ENCODE results near the gene SLC25A42. TPM values are rescaled to one million over a fixed set of nuclear protein-coding genes. Genes with fewer than 3 reads are reported as not detected.

Gene SLC25A42
- total RNA-seq, 2 donors from 2014 or later, result 6.6 to 7.2 TPM

DNA sequence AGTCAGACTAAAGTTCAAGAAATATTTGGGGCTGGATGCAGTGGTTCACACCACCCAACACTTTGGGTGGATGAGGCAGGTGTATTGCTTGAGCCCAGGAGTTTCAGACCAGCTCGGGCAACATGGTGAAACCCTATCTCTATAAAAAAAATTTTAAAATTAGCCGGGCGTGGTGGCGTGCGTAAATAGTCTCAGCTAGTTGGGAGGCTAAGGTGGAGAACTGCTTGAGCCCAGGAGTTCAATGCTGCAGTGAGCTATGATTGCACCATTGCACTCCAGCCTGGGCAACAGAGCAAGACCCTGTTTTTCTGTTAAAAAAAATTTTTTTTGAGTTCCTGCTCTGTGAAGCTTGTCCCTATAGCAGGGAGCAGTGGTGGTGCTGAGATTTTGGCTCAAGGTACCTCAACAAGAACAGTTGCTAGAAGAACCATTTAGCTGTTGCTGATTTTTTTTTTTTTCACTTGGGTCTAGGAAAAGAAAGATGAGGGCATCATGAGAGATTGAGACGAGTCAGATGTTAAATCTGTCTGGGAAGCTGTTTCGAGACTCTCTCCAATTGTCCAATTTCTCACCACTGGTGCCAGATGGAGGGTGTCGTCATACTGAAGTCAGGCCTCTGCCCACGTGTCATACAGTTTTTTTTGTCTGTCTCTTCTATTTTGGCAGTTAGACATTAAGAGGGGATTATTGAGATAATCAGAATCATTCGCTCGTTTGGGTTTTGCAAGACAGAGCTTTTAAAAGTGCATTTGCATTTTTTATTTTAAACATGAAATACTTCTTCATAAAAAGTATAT is 3.7 kb downstream of the SLC25A42 start:
- Histone ChIP-seq H3K9me3 (ENCODE audit: control insufficient read depth, low read length) (no peaks in the 10 kb centered on the region), H3K9ac (ENCODE audit: extremely low read depth, low read length, poor library complexity, severe bottlenecking) (no peak overlapping the region), H3K4me3 (ENCODE audit: low read length) (no peak overlapping the region), H3K36me3 (ENCODE audit: control insufficient read depth, insufficient read depth, low read length) (no peaks in the 10 kb centered on the region), H3K27me3 (ENCODE audit: control insufficient read depth, insufficient read depth, low read length, poor library complexity, severe bottlenecking) (peaks cover 16% of the 10 kb centered on the region), H3K27ac (ENCODE audit: low read depth, low read length) (no peak overlapping the region), H3K4me1 (ENCODE audit: control insufficient read depth, insufficient read depth, low read length) (no peaks in the 10 kb centered on the region)
- no peaks in the 10 kb centered on the region for H3K9me3 Mint-ChIP-seq
- H3K4me3 Mint-ChIP-seq, result no peak overlapping the region
- peaks cover 18% of the 10 kb centered on the region for H3K4me1 Mint-ChIP-seq
- peaks cover 50% of the 10 kb centered on the region for H3K27me3 Mint-ChIP-seq (ENCODE audit: insufficient read depth)
- TF ChIP-seq CTCF (conservative IDR thresholded peaks at IDR 0.05), result no peak
- no peak overlapping the region for H3K27ac Mint-ChIP-seq
- peaks cover 6% of the 10 kb centered on the region for H3K36me3 Mint-ChIP-seq (ENCODE audit: low read depth)
- 90 to 94% methylated on average over 7 to 11 of the region's 11 CpGs for WGBS, 2 experiments (ENCODE audit: insufficient coverage in 1 of 2, insufficient read length in 1 of 2)
- no peak for DNase-seq

DNA sequence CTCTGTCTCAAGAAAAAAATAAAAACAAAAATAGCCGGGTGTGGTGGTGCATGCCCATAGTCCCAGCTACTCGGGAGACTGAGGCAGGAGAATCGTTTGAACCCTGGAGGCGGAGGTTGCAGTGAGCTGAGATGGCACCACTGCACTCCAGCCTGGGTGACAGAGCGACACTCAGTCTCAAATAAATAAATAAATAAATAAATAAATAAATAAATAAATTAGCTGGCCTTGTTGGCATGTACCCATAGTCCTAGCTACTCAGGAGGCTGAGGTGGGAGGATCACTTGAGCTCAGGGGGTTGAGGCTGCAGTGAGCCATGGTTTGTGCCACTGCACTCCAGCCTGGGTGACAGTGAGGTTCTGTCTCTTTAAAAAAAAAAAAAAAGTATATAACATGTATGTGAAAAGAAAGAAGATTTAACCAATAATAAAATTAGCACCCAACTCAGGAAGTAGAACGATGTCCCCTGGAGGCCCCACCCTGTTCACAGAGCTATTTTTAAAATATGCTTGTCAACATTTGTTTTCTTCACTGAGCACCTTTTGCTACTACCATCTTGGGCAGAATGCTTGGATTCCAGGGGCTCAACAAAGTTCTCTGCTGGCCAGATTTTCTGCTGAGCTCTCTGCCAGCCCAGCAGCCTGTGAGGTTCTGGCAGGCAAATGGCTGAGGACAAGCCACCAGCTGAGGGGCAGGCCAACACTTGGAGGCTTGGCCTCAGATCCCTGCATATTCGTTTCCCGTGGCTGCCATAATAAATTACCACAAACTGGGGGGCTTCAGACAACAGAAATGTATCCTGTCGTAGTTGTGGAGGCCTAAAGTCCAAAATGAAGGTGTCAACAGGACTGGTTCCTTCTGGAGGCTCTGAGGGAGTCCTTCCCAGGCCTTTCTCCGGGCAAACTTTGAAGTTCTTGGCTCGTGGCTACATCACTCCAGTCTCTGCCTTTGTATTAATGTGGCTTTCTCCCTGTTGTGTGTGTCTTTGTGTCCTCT is 5.2 kb downstream of the SLC25A42 start:
- WGBS, 2 experiments (ENCODE audit: insufficient coverage in 1 of 2, insufficient read length in 1 of 2), result 95 to 96% methylated on average over 7 to 10 of the region's 11 CpGs
- H3K4me1 Mint-ChIP-seq, result peaks cover 16% of the 10 kb centered on the region
- H3K27ac Mint-ChIP-seq, result peak overlapping the region; percentile 19

More for the DNA sequence above, 5.2 kb downstream of the SLC25A42 start:
- peaks cover 52% of the 10 kb centered on the region for H3K27me3 Mint-ChIP-seq (ENCODE audit: insufficient read depth)
- DNase-seq, result no peak
- no peak overlapping the region for H3K27ac ChIP-seq (ENCODE audit: low read depth, low read length)
- H3K4me3 Mint-ChIP-seq, result no peak overlapping the region
- H3K36me3 Mint-ChIP-seq (ENCODE audit: low read depth), result peaks cover 6% of the 10 kb centered on the region
- no peaks in the 10 kb centered on the region for H3K9me3 Mint-ChIP-seq
- no peak overlapping the region for H3K4me3 ChIP-seq (ENCODE audit: low read length)
- peaks cover 16% of the 10 kb centered on the region for H3K27me3 ChIP-seq (ENCODE audit: control insufficient read depth, insufficient read depth, low read length, poor library complexity, severe bottlenecking)
- TF ChIP-seq CTCF (conservative IDR thresholded peaks at IDR 0.05), result no peak
- no peak overlapping the region for H3K9ac ChIP-seq (ENCODE audit: extremely low read depth, low read length, poor library complexity, severe bottlenecking)
- H3K9me3 ChIP-seq (ENCODE audit: control insufficient read depth, low read length), result no peaks in the 10 kb centered on the region
- H3K4me1 ChIP-seq (ENCODE audit: control insufficient read depth, insufficient read depth, low read length), result peaks cover under 1% of the 10 kb centered on the region
- H3K36me3 ChIP-seq (ENCODE audit: control insufficient read depth, insufficient read depth, low read length), result no peaks in the 10 kb centered on the region
